Liver (tissue), 9 donors: ENCODE data around the gene DDO. TPM values are rescaled to one million over a fixed set of nuclear protein-coding genes. Genes with fewer than 3 reads are reported as not detected.

Experiments
- DNase-seq: peaks from one replicate; pipeline ENCODE4 v3.0.0-alpha.2; 2017; ENCODE audit warnings: low spot score
- H3K27ac ChIP-seq, 2 donors: one replicate each; pipeline ENCODE4 v1.7.0; 2013; ENCODE audit warnings: inconsistent platforms in 2 of 2, low read length in 2 of 2, control low read depth in 1 of 2, low read depth in 1 of 2, mild to moderate bottlenecking in 1 of 2
- H3K27me3 ChIP-seq, 4 donors: one replicate each; pipeline versions ENCODE4 v1.6.1 to v1.7.0; 2013; ENCODE audit warnings: low read length in 3 of 4, inconsistent platforms in 1 of 4, mild to moderate bottlenecking in 1 of 4, moderate library complexity in 1 of 4; ENCODE audit not compliant: control insufficient read depth in 4 of 4, insufficient read depth in 4 of 4
- H3K36me3 ChIP-seq, 4 donors: one replicate each; pipeline versions ENCODE4 v1.6.1 to v1.7.0; 2013; ENCODE audit warnings: low read length in 3 of 4, mild to moderate bottlenecking in 3 of 4, low read depth in 1 of 4, moderate library complexity in 1 of 4; ENCODE audit not compliant: control insufficient read depth in 4 of 4, insufficient read depth in 3 of 4
- H3K4me1 ChIP-seq, 4 donors: one replicate each; pipeline versions ENCODE4 v1.6.1 to v1.7.0; 2013; ENCODE audit warnings: low read length in 3 of 4, mild to moderate bottlenecking in 3 of 4, moderate library complexity in 1 of 4; ENCODE audit not compliant: control insufficient read depth in 4 of 4, insufficient read depth in 4 of 4
- H3K4me3 ChIP-seq, 3 donors: one replicate each; pipeline versions ENCODE4 v1.6.1 to v1.7.0; 2013; ENCODE audit warnings: low read length in 3 of 3, control low read depth in 1 of 3, low read depth in 1 of 3, mild to moderate bottlenecking in 1 of 3
- H3K9ac ChIP-seq, 2 donors: one replicate each; pipeline ENCODE4 v1.7.0; 2013; ENCODE audit warnings: low read length in 2 of 2, mild to moderate bottlenecking in 2 of 2, moderate library complexity in 2 of 2, control low read depth in 1 of 2, low read depth in 1 of 2
- H3K9me3 ChIP-seq, 4 donors: one replicate each; pipeline versions ENCODE4 v1.6.1 to v1.7.0; 2013; ENCODE audit warnings: low read length in 3 of 4; ENCODE audit not compliant: control insufficient read depth in 4 of 4
- EGR1 ChIP-seq, 2 donors: IDR thresholded peaks; 2 replicates each; pipeline ENCODE4 v1.6.1; 2016 to 2018; ENCODE audit warnings: antibody characterized with exemption in 2 of 2, low read depth in 2 of 2
- FOXA2 ChIP-seq: IDR thresholded peaks from 2 replicates; pipeline ENCODE4 v1.6.1; 2016; ENCODE audit warnings: antibody characterized with exemption
- GABPA ChIP-seq, 2 donors: IDR thresholded peaks in 1 of 2; conservative IDR thresholded peaks in 1 of 2; 2 replicates each; pipeline ENCODE4 v1.6.1; 2016; ENCODE audit warnings: antibody characterized with exemption in 2 of 2, mild to moderate bottlenecking in 1 of 2, moderate library complexity in 1 of 2
- HNF4A ChIP-seq, 2 donors: conservative IDR thresholded peaks; 2 replicates each; pipeline ENCODE4 v1.6.1; 2016; ENCODE audit warnings: antibody characterized with exemption in 2 of 2, mild to moderate bottlenecking in 2 of 2
- HNF4G ChIP-seq: IDR thresholded peaks from 2 replicates; pipeline ENCODE4 v1.6.1; 2016; ENCODE audit warnings: antibody characterized with exemption
- JUND ChIP-seq, 2 donors: IDR thresholded peaks; 2 replicates each; pipeline ENCODE4 v1.6.1; 2016; ENCODE audit warnings: antibody characterized with exemption in 2 of 2
- NR2F2 ChIP-seq: IDR thresholded peaks from 2 replicates; pipeline ENCODE4 v1.6.1; 2016; ENCODE audit warnings: antibody characterized with exemption
- RAD21 ChIP-seq, 2 donors: IDR thresholded peaks; 2 replicates each; pipeline ENCODE4 v1.6.1; 2016; ENCODE audit warnings: antibody characterized with exemption in 2 of 2, mild to moderate bottlenecking in 2 of 2
- RXRA ChIP-seq, 2 donors: IDR thresholded peaks; 2 replicates each; pipeline ENCODE4 v1.6.1; 2017 to 2018; ENCODE audit warnings: antibody characterized with exemption in 2 of 2, mild to moderate bottlenecking in 1 of 2
- YY1 ChIP-seq: IDR thresholded peaks from 2 replicates; pipeline ENCODE4 v1.6.1; 2016; ENCODE audit warnings: antibody characterized with exemption, mild to moderate bottlenecking
- WGBS: extraction: QIAGEN DNeasy Blood & Tissue Kit; methylation state at CpG from one replicate; pipeline ENCODE4 v1.1.7; 2013; 5-methylcytosine and 5-hydroxymethylcytosine counted together
- polyA plus RNA-seq, 2 donors: library from polyadenylated mRNA; stranded (reverse) in 1 of 2; unstranded in 1 of 2; fragments of 200-250 nt in 1 of 2; fragments of >200 nt in 1 of 2; fragmentation: Nextera tagmentation in 1 of 2; extraction: Ambion mirVana in 1 of 2; gene quantifications; one replicate each; pipeline versions ENCODE4 v1.2.1 to v1.2.3, GENCODE V29; 2013 to 2015
- total RNA-seq, 2 donors: library from RNA; depleted of rRNA; stranded (reverse); fragments of >200 nt; gene quantifications; one replicate each; pipeline ENCODE4 v1.2.3, GENCODE V29; 2014
- TF ChIP-seq, protein P1 (sequence below): IDR thresholded peaks from 2 replicates; pipeline ENCODE4 v1.6.1; 2016; ENCODE audit warnings: antibody characterized with exemption
- TF ChIP-seq, protein P2 (sequence below): IDR thresholded peaks from 2 replicates; pipeline ENCODE4 v1.6.1; 2016; ENCODE audit warnings: antibody characterized with exemption, mild to moderate bottlenecking
- TF ChIP-seq, protein P3 (sequence below): IDR thresholded peaks from 2 replicates; pipeline ENCODE4 v1.6.1; 2016; ENCODE audit warnings: antibody characterized with exemption
- TF ChIP-seq, protein P4 (sequence below): IDR thresholded peaks from 2 replicates; pipeline ENCODE4 v1.6.1; 2016; ENCODE audit warnings: antibody characterized with exemption
- TF ChIP-seq, protein P5 (sequence below): fragments of 150-350 bp; IDR thresholded peaks from 2 replicates; pipeline ENCODE4 v1.5.1; 2017; ENCODE audit warnings: improper control_type of control experiment, low read depth, low read length; ENCODE audit not compliant: missing input control
- donor health status: healthy.
- donor health status: healthy.
- donor health status: healthy.
- donor health status: healthy.
- donor health status: healthy.

Gene DDO
- total and polyA plus RNA-seq, 4 donors, result 4.9 to 11.1 (median 7.0) TPM

DNA sequence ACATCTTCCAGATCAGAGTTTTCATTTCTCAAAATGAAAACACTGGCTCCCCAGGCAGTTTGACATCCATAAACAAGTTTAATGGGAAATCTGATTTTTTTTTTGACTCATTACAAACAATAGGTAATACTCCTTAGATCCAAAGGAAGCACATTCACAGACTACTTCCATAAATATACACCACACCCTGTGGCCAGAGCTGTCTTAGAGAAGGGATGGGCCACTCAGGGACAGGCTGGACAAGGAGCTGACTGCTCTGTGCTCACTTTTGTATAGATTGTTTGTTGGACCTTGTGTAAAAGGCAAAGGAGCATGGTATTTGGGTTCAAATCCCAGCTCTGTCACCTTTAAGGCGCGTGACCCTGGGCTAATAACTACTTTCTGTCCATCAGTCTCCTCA lies 12.8 kb upstream of the DDO start:
- WGBS, result over 99% methylated on average over 2 of the region's 2 CpGs
- H3K27me3 ChIP-seq, result no peaks in the 10 kb centered on the region
- TF ChIP-seq RAD21 (IDR thresholded peaks at IDR 0.05), result no peak
- TF ChIP-seq, protein P1, sequence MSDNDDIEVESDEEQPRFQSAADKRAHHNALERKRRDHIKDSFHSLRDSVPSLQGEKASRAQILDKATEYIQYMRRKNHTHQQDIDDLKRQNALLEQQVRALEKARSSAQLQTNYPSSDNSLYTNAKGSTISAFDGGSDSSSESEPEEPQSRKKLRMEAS, result no peak
- TF ChIP-seq, protein P2, sequence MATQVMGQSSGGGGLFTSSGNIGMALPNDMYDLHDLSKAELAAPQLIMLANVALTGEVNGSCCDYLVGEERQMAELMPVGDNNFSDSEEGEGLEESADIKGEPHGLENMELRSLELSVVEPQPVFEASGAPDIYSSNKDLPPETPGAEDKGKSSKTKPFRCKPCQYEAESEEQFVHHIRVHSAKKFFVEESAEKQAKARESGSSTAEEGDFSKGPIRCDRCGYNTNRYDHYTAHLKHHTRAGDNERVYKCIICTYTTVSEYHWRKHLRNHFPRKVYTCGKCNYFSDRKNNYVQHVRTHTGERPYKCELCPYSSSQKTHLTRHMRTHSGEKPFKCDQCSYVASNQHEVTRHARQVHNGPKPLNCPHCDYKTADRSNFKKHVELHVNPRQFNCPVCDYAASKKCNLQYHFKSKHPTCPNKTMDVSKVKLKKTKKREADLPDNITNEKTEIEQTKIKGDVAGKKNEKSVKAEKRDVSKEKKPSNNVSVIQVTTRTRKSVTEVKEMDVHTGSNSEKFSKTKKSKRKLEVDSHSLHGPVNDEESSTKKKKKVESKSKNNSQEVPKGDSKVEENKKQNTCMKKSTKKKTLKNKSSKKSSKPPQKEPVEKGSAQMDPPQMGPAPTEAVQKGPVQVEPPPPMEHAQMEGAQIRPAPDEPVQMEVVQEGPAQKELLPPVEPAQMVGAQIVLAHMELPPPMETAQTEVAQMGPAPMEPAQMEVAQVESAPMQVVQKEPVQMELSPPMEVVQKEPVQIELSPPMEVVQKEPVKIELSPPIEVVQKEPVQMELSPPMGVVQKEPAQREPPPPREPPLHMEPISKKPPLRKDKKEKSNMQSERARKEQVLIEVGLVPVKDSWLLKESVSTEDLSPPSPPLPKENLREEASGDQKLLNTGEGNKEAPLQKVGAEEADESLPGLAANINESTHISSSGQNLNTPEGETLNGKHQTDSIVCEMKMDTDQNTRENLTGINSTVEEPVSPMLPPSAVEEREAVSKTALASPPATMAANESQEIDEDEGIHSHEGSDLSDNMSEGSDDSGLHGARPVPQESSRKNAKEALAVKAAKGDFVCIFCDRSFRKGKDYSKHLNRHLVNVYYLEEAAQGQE, result no peak
- TF ChIP-seq, protein P3, sequence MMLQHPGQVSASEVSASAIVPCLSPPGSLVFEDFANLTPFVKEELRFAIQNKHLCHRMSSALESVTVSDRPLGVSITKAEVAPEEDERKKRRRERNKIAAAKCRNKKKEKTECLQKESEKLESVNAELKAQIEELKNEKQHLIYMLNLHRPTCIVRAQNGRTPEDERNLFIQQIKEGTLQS, result no peak
- TF ChIP-seq FOXA2, result no peak
- no peak for TF ChIP-seq EGR1 (IDR thresholded peaks at IDR 0.05; ENCODE audit: low read depth in 2 of 2)
- no peak for TF ChIP-seq RXRA (IDR thresholded peaks at IDR 0.05)
- TF ChIP-seq YY1, result no peak
- no peak for TF ChIP-seq HNF4A (conservative IDR thresholded peaks at IDR 0.05)
- TF ChIP-seq HNF4G, result no peak
- no peak for TF ChIP-seq JUND (IDR thresholded peaks at IDR 0.05)
- no peaks in the 10 kb centered on the region for H3K9me3 ChIP-seq
- no peaks in the 10 kb centered on the region for H3K36me3 ChIP-seq
- no peak for DNase-seq
- H3K4me1 ChIP-seq, result peaks cover 1 to 17% (median 8%) of the 10 kb centered on the region in 4 donors
- H3K27ac ChIP-seq, result no peak overlapping the region
- no peak overlapping the region for H3K9ac ChIP-seq
- no peak overlapping the region for H3K4me3 ChIP-seq

DNA sequence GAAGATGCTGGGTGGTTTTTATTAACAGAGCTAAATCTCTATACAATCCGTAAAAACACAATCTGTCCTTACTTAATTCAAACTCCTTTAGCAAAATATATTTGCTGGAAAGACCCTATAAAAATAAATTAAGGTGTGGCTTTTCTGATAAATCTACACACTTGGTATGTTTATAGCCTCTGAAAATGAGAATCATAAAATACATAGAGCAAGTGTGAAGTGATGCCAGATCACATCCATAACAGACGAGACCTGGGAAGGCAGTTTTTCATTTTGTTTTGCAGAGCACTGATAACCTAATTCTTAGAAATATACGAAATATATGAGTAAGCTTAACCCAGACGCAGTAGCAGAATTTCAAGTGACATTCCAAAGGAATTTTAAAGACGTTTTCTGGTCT lies 10.4 kb upstream of the DDO start:
- peaks cover 0 to 3% (median 2%) of the 10 kb centered on the region in 4 donors for H3K9me3 ChIP-seq
- H3K27me3 ChIP-seq, result no peaks in the 10 kb centered on the region
- no peak for DNase-seq
- no peak overlapping the region for H3K27ac ChIP-seq
- H3K4me1 ChIP-seq, result no peaks in the 10 kb centered on the region
- no peaks in the 10 kb centered on the region for H3K36me3 ChIP-seq
- H3K4me3 ChIP-seq, result no peak overlapping the region
- no peak for TF ChIP-seq YY1
- no peak for TF ChIP-seq NR2F2
- TF ChIP-seq, protein P3, result no peak
- TF ChIP-seq, protein P4, sequence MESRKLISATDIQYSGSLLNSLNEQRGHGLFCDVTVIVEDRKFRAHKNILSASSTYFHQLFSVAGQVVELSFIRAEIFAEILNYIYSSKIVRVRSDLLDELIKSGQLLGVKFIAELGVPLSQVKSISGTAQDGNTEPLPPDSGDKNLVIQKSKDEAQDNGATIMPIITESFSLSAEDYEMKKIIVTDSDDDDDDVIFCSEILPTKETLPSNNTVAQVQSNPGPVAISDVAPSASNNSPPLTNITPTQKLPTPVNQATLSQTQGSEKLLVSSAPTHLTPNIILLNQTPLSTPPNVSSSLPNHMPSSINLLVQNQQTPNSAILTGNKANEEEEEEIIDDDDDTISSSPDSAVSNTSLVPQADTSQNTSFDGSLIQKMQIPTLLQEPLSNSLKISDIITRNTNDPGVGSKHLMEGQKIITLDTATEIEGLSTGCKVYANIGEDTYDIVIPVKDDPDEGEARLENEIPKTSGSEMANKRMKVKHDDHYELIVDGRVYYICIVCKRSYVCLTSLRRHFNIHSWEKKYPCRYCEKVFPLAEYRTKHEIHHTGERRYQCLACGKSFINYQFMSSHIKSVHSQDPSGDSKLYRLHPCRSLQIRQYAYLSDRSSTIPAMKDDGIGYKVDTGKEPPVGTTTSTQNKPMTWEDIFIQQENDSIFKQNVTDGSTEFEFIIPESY, result no peak
- TF ChIP-seq JUND (IDR thresholded peaks at IDR 0.05), result no peak
- no peak for TF ChIP-seq RAD21 (IDR thresholded peaks at IDR 0.05)
- TF ChIP-seq, protein P2, result no peak
- no peak for TF ChIP-seq RXRA (IDR thresholded peaks at IDR 0.05)
- TF ChIP-seq HNF4G, result no peak
- TF ChIP-seq, protein P5, sequence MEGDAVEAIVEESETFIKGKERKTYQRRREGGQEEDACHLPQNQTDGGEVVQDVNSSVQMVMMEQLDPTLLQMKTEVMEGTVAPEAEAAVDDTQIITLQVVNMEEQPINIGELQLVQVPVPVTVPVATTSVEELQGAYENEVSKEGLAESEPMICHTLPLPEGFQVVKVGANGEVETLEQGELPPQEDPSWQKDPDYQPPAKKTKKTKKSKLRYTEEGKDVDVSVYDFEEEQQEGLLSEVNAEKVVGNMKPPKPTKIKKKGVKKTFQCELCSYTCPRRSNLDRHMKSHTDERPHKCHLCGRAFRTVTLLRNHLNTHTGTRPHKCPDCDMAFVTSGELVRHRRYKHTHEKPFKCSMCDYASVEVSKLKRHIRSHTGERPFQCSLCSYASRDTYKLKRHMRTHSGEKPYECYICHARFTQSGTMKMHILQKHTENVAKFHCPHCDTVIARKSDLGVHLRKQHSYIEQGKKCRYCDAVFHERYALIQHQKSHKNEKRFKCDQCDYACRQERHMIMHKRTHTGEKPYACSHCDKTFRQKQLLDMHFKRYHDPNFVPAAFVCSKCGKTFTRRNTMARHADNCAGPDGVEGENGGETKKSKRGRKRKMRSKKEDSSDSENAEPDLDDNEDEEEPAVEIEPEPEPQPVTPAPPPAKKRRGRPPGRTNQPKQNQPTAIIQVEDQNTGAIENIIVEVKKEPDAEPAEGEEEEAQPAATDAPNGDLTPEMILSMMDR, result no peak
- no peak for TF ChIP-seq GABPA (IDR thresholded peaks at IDR 0.05 in 1 of 2, conservative IDR thresholded peaks at IDR 0.05 in 1 of 2)
- TF ChIP-seq, protein P1, result no peak
- no peak for TF ChIP-seq HNF4A (conservative IDR thresholded peaks at IDR 0.05)
- WGBS, result 66% methylated on average over 5 of the region's 5 CpGs
- no peak overlapping the region for H3K9ac ChIP-seq
